HFFc6 (cell line): Measurements from ENCODE around the gene JSRP1. TPM values are rescaled to one million over a fixed set of nuclear protein-coding genes. Genes with fewer than 3 reads are reported as not detected.

Experiments used
- DNase-seq: peaks from one replicate; pipeline ENCODE4 v3.0.0-alpha.2; 2018
- H3K27ac Mint-ChIP-seq: 2 replicates; pipeline ENCODE4 v1.8.0; 2020; ENCODE audit warnings: mild to moderate bottlenecking, mixed read lengths
- H3K27me3 Mint-ChIP-seq: 2 replicates; pipeline ENCODE4 v1.8.0; 2021; ENCODE audit warnings: mild to moderate bottlenecking, moderate library complexity, mixed read lengths; ENCODE audit not compliant: insufficient read depth
- H3K36me3 Mint-ChIP-seq: 2 replicates; pipeline ENCODE4 v1.8.0; 2021; ENCODE audit warnings: low read depth, mixed read lengths
- H3K4me1 Mint-ChIP-seq: 2 replicates; pipeline ENCODE4 v1.8.0; 2020; ENCODE audit warnings: low read depth, mixed read lengths
- H3K4me3 Mint-ChIP-seq: 2 replicates; pipeline ENCODE4 v1.8.0; 2020; ENCODE audit warnings: mild to moderate bottlenecking, moderate library complexity, mixed read lengths
- H3K9me3 Mint-ChIP-seq: 2 replicates; pipeline ENCODE4 v1.8.0; 2020; ENCODE audit warnings: mild to moderate bottlenecking, mixed read lengths
- CTCF ChIP-seq: fragments of 200-600 bp; sonication (generic); IDR thresholded peaks from 2 replicates; pipeline ENCODE4 v1.5.0; 2021; ENCODE audit warnings: antibody characterized with exemption, mild to moderate bottlenecking
- total RNA-seq, 6 experiments: library from RNA; stranded (reverse); fragmentation: NEBNext Ultra II Directional; extraction: Animal tissue kit (Norgen Biotek cat#: 25700); gene quantifications; 2 replicates in 1 of 6; 3 replicates in 5 of 6; pipeline ENCODE4 v1.2.3, GENCODE V29; 2021

Gene JSRP1
- total RNA-seq, 6 experiments from 2014 or later, result 0.27 to 0.99 (median 0.72) TPM

GRCh38 chr19:2229103-2230032, 26.8 kb downstream of the JSRP1 start:
- no peak overlapping the region; the same call in 1 of the 2 replicates for H3K4me3 Mint-ChIP-seq
- no peak for DNase-seq
- peaks cover 15% of the 10 kb centered on the region for H3K36me3 Mint-ChIP-seq
- H3K27me3 Mint-ChIP-seq, result peaks cover 11% of the 10 kb centered on the region
- H3K4me1 Mint-ChIP-seq, result peaks cover 5% of the 10 kb centered on the region; the same call in 1 of the 2 replicates
- no peak for TF ChIP-seq CTCF
- no peaks in the 10 kb centered on the region for H3K9me3 Mint-ChIP-seq
- no peak overlapping the region for H3K27ac Mint-ChIP-seq

GRCh38 chr19:2228157-2229030, 27.8 kb downstream of the JSRP1 start:
- Mint-ChIP-seq H3K27ac (no peak overlapping the region), H3K36me3 (peaks cover 15% of the 10 kb centered on the region; the same call in 1 of the 2 replicates), H3K4me3 (no peak overlapping the region; the same call in 1 of the 2 replicates), H3K27me3 (peaks cover 12% of the 10 kb centered on the region), H3K9me3 (no peaks in the 10 kb centered on the region), H3K4me1 (no peaks in the 10 kb centered on the region)
- no peak for DNase-seq
- TF ChIP-seq CTCF, result no peak

- Mint-ChIP-seq H3K27me3 (peaks cover 9% of the 10 kb centered on the region), H3K27ac (no peak overlapping the region), H3K36me3 (peaks cover 15% of the 10 kb centered on the region; the same call in 1 of the 2 replicates), H3K9me3 (no peaks in the 10 kb centered on the region), H3K4me1 (no peaks in the 10 kb centered on the region), H3K4me3 (no peak overlapping the region)
- TF ChIP-seq CTCF, result no peak
- no peak for DNase-seq
These were observed 28.6 kb downstream of the JSRP1 start for GRCh38 chr19:2227415-2228156.

GRCh38 chr19:2226840-2227360, 29.3 kb downstream of the JSRP1 start:
- TF ChIP-seq CTCF, result no peak
- no peak for DNase-seq
- H3K4me1 Mint-ChIP-seq, result no peaks in the 10 kb centered on the region
- peaks cover 15% of the 10 kb centered on the region; the same call in 1 of the 2 replicates for H3K36me3 Mint-ChIP-seq
- H3K9me3 Mint-ChIP-seq, result no peaks in the 10 kb centered on the region
- H3K27ac Mint-ChIP-seq, result no peak overlapping the region
- H3K4me3 Mint-ChIP-seq, result no peak overlapping the region
- H3K27me3 Mint-ChIP-seq, result peaks cover 7% of the 10 kb centered on the region
